Epithelial cell of proximal tubule (primary cell): ENCODE data around the gene PRCP. TPM values are rescaled to one million over a fixed set of nuclear protein-coding genes. Genes with fewer than 3 reads are reported as not detected.

Source experiments
- DNase-seq: peaks from one replicate; pipeline ENCODE4 v3.0.0-alpha.2; 2011; ENCODE audit warnings: low read depth
- H3K4me3 ChIP-seq: 2 replicates; pipeline ENCODE4 v1.5.1; 2011; ENCODE audit warnings: low read depth, mild to moderate bottlenecking, low read length
- total RNA-seq: library from RNA; depleted of rRNA; stranded (reverse); fragments of >200 nt; gene quantifications from 2 replicates; pipeline ENCODE4 v1.2.3, GENCODE V29; 2015
- TF ChIP-seq, protein P1 (sequence below): conservative IDR thresholded peaks from 2 replicates; pipeline ENCODE4 v1.5.1; 2012; ENCODE audit warnings: low read depth, mild to moderate bottlenecking, low read length

PRCP gene
- total RNA-seq, 1 donor from 2014 or later, result 22.2 TPM

DNA sequence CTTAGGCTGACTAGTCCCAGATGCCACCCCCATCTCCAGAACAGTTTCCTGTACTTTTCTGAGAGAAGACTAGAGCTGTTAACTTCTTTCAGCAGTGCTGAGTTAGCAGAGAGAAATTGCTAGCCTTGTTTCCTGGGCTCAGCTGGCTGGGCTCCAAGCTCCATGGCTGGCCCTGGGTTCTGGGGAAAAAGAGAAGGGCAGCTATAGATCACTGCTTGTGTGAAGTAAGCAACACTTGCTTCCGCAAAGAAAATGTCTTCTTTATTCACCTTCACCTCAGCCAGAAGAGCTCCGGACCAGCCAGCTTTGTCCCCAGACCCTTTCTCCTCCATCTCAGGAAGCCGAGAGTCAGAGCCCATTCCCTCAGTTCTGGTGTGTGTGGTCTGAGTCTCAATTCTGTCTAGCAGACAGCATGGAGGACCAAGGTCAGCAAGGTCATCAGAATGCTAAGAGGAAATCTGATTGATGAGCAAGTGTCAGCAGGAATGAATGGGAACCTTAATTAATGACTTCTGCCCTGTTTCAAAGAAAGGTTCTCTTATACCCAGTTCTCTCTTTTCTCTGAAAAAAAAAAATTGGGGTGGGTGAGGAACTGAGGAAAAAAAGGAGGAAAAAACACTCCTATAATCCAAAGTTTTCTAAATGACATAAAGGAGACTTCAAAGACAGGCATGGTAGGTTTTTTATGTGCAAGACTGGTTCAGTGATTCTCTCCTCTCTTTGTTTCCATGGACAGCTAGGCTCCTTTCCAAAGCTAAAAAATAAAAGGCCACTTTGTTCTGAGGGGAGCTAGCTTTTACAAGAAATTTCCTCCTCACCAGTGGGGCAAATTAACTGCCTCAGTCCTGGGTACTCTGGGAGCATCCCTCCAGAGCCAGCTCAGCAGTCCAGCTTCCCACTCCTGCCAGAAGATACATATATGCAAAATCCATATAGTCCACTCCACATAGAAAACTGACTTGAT lies 103.0 kb downstream of the PRCP start:
- DNase-seq, result no peak
- TF ChIP-seq, protein P1, sequence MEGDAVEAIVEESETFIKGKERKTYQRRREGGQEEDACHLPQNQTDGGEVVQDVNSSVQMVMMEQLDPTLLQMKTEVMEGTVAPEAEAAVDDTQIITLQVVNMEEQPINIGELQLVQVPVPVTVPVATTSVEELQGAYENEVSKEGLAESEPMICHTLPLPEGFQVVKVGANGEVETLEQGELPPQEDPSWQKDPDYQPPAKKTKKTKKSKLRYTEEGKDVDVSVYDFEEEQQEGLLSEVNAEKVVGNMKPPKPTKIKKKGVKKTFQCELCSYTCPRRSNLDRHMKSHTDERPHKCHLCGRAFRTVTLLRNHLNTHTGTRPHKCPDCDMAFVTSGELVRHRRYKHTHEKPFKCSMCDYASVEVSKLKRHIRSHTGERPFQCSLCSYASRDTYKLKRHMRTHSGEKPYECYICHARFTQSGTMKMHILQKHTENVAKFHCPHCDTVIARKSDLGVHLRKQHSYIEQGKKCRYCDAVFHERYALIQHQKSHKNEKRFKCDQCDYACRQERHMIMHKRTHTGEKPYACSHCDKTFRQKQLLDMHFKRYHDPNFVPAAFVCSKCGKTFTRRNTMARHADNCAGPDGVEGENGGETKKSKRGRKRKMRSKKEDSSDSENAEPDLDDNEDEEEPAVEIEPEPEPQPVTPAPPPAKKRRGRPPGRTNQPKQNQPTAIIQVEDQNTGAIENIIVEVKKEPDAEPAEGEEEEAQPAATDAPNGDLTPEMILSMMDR, result no peak
- no peak overlapping the region for H3K4me3 ChIP-seq

GRCh38 chr11:82794490-82794889 lies 105.7 kb downstream of the PRCP start:
- TF ChIP-seq, protein P1, result no peak
- no peak for DNase-seq
- H3K4me3 ChIP-seq, result no peak overlapping the region

- DNase-seq, result no peak
- TF ChIP-seq, protein P1, result no peak
These were observed 107.2 kb downstream of the PRCP start for GRCh38 chr11:82792822-82793569.

GRCh38 chr11:82792319-82792718 lies 107.9 kb downstream of the PRCP start:
- DNase-seq, result no peak
- H3K4me3 ChIP-seq, result no peak overlapping the region
- TF ChIP-seq, protein P1, result no peak

More at GRCh38 chr11:82792822-82793569, 107.2 kb downstream of the PRCP start:
- H3K4me3 ChIP-seq, result no peak overlapping the region

DNA sequence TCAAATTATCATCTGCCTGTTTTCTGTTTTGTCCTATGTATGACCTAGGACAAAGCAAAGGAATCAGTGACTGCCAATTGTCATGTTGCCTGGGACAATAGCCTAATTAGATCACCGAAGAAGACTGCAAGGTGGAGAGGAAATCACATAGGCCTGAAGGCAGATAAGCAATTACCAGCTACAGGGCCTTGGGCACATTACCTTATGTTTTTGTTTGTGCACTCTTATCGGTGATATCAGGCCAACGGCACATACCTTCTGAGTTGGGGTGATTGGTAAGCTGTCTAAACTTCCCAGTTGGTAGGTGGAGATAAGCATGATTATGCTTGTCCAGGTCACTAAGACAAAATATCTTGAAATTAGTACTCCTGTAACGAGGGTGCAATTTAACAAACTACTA lies 108.5 kb downstream of the PRCP start:
- TF ChIP-seq, protein P1, result no peak
- no peak overlapping the region for H3K4me3 ChIP-seq
- no peak for DNase-seq

DNA sequence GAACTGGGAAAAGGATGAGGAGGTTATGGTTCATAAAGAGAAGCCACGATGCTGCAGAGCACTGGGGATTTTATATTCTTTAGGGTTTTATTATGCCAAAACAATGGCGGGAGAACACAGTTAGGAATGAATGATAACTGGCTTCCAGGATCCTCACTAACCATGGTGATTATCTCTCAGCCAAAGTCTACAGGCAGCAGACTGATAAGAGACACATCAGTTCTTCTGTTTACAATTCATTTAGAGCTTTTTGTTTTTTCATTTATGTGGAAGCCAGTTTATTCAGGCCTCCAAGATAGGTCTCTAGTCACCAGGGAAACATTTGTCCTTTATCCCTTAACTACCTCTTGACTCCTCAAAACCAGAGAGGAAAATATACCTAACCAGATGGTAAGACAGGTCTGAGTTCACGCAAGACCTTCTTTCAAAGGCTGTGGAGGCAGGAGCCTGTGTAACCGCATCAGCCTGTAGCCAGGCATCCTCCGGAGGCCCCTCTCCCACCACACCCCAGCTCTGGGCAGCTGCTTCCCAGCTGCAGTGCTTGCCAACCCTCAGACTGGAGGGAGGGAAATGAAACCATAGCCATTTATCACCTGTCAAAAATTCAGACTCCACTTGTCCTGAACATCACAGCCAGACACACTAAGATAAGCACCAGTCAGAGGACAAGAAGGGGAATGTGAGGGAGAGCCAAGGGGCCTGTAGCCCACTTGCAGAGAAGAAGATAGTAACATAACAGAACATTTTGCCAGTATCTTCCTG lies 109.3 kb downstream of the PRCP start:
- no peak overlapping the region for H3K4me3 ChIP-seq
- no peak for DNase-seq
- TF ChIP-seq, protein P1, result no peak
